Nephron progenitor cell (in vitro differentiated cells): ENCODE measurements around the gene LPP.

Experiments used
- DNase-seq: peaks from one replicate; pipeline ENCODE4 v3.0.0; 2021
- H3K27ac Mint-ChIP-seq: 2 replicates; pipeline ENCODE4 v1.8.0; 2021; ENCODE audit warnings: mild to moderate bottlenecking, moderate library complexity, mixed read lengths
- H3K27me3 Mint-ChIP-seq: 2 replicates; pipeline ENCODE4 v1.8.0; 2021; ENCODE audit warnings: mild to moderate bottlenecking, low read depth, mixed read lengths; ENCODE audit not compliant: poor library complexity
- H3K36me3 Mint-ChIP-seq: 2 replicates; pipeline ENCODE4 v1.8.0; 2021; ENCODE audit warnings: low read depth, mixed read lengths
- H3K4me1 Mint-ChIP-seq: 2 replicates; pipeline ENCODE4 v1.8.0; 2021; ENCODE audit warnings: mixed read lengths
- H3K4me3 Mint-ChIP-seq: 2 replicates; pipeline ENCODE4 v1.8.0; 2021; ENCODE audit warnings: mild to moderate bottlenecking, moderate library complexity, mixed read lengths
- H3K9me3 Mint-ChIP-seq: 2 replicates; pipeline ENCODE4 v1.8.0; 2021; ENCODE audit warnings: mild to moderate bottlenecking, moderate library complexity, mixed read lengths
- TF ChIP-seq, protein P1 (sequence below): fragments of 200-600 bp; sonication (generic); IDR thresholded peaks from 2 replicates; pipeline ENCODE4 v1.5.0; 2021; ENCODE audit warnings: antibody characterized with exemption

The LPP gene

DNA sequence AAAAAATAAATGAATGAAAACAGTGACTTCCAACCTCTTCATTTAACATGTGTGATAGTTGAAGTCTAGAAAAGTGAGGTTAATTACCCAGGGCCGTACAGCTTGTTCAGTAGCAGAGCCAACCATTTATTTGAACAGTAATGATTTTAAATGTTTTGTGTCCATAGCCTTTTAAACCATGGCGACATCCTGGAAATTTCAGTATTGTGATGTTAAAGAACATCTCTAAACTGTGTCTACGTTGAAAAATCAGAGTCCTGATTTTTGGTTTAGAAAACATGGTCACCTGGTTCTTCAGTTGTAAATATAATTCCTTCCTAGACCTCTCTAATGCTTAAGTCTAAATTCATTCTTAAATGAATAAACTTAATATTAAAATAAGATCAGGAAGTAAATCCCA lies 14.2 kb downstream of the LPP start:
- H3K27me3 Mint-ChIP-seq = no peaks in the 10 kb centered on the region
- no peak for DNase-seq
- H3K36me3 Mint-ChIP-seq = peaks cover 9% of the 10 kb centered on the region
- H3K4me3 Mint-ChIP-seq = no peak overlapping the region
- TF ChIP-seq, protein P1, sequence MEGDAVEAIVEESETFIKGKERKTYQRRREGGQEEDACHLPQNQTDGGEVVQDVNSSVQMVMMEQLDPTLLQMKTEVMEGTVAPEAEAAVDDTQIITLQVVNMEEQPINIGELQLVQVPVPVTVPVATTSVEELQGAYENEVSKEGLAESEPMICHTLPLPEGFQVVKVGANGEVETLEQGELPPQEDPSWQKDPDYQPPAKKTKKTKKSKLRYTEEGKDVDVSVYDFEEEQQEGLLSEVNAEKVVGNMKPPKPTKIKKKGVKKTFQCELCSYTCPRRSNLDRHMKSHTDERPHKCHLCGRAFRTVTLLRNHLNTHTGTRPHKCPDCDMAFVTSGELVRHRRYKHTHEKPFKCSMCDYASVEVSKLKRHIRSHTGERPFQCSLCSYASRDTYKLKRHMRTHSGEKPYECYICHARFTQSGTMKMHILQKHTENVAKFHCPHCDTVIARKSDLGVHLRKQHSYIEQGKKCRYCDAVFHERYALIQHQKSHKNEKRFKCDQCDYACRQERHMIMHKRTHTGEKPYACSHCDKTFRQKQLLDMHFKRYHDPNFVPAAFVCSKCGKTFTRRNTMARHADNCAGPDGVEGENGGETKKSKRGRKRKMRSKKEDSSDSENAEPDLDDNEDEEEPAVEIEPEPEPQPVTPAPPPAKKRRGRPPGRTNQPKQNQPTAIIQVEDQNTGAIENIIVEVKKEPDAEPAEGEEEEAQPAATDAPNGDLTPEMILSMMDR = no peak
- no peak overlapping the region for H3K27ac Mint-ChIP-seq
- peaks cover 47% of the 10 kb centered on the region for H3K4me1 Mint-ChIP-seq
- H3K9me3 Mint-ChIP-seq = no peaks in the 10 kb centered on the region

DNA sequence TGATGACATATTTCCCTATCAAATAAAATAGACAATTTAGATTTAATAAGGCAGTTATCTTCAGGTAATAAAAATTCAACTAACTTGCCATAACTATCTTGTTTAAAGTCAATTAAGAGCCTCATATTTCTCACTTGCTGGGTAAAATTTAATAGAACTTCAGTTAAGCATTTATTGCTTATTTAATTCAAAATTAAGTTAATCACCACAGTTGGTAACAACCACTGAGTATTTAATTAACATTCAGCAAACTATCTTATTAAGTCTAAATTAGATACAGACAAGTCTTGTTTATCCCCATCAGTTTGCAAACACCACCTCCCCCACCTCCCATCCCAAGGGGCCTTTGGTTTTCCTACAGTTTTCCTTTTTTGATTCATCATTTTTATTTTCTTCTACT lies 14.7 kb downstream of the LPP start:
- Mint-ChIP-seq H3K9me3 (no peaks in the 10 kb centered on the region), H3K4me1 (peaks cover 44% of the 10 kb centered on the region), H3K36me3 (peaks cover 9% of the 10 kb centered on the region), H3K4me3 (no peak overlapping the region), H3K27ac (no peak overlapping the region), H3K27me3 (no peaks in the 10 kb centered on the region)
- DNase-seq = no peak
- TF ChIP-seq, protein P1 = no peak

DNA sequence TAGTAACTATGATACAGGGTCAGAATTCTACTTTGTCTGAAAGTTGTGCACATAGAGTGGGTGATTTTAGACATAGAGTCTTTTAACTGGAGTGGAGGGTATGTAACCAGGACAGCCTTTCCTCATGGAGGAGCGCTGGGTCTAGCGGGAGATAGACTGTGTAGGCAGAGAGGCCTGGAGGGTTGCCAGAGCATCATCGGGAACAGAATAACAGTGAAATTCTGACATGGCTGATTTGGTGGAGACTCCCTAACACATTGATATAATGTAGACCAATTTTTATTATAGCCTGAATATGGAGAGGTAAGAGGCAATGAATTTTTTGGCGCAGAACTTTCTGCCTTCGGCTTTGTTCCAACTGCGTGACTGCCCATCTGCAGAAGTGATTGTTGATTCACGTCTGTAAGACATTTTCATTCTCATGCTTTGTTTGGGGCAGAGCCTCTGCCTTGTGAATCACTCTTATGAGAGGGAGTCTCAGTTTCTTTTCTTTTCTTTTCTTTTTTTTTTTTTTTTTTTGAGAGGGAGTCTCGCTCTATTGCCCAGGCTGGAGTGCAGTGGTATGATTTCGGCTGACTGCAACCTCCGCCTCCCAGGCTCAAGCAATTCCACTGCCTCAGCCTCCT lies 16.0 kb downstream of the LPP start:
- Mint-ChIP-seq H3K9me3 (no peaks in the 10 kb centered on the region), H3K4me3 (no peak overlapping the region), H3K4me1 (peaks cover 47% of the 10 kb centered on the region), H3K27ac (peak overlapping the region; percentile 2), H3K36me3 (peaks cover 18% of the 10 kb centered on the region), H3K27me3 (no peaks in the 10 kb centered on the region)
- TF ChIP-seq, protein P1 = no peak
- DNase-seq = no peak

DNA sequence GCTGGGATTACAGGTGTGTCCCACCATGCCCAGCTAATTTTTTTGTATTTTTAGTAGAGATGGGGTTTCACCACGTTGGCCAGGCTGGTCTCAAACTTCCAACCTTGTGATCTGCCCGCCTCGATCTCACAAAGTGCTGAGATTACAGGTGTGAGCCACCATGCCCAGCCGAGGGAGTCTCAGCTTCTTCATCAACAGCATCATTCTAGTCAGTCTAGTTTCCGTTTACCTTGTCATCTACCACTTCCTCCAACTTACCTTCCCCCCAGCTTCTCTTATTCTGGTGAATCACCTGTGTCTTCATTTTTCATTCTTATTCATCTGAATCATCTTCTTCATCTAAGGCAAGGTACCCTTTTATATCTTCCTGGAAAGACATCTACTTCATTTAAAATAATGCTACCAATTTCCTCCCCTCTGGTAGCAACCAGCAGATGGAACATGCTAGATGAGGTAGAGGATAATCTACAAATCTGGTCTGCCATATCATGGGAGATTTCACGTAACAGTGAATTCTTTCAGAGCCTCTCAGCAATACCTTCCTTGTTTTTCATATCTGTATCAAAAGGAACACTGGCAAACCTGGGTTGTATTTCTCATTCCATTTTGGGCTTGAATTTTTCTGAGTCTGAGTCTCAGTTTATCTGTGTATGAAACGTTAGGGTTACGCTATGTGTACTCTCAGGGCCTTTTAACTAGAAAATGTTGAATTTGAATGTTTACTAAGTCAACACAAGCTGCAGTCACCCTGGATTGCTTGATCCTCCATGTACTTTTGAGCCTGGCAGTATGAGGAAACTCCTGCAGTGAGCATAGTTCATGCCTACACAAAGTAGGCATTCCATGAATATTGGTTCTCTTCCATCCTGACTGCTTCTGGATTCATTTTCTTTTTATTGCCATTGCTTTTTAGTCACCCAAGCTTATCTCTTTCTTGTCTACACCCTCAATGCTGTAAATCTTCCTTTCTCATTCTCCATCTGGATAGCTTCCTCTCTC lies 16.8 kb downstream of the LPP start:
- no peak overlapping the region for H3K4me3 Mint-ChIP-seq
- H3K27me3 Mint-ChIP-seq = no peaks in the 10 kb centered on the region
- no peaks in the 10 kb centered on the region for H3K9me3 Mint-ChIP-seq
- no peak overlapping the region for H3K27ac Mint-ChIP-seq
- DNase-seq = no peak
- TF ChIP-seq, protein P1 = no peak
- H3K4me1 Mint-ChIP-seq = peaks cover 47% of the 10 kb centered on the region
- peaks cover 25% of the 10 kb centered on the region for H3K36me3 Mint-ChIP-seq

DNA sequence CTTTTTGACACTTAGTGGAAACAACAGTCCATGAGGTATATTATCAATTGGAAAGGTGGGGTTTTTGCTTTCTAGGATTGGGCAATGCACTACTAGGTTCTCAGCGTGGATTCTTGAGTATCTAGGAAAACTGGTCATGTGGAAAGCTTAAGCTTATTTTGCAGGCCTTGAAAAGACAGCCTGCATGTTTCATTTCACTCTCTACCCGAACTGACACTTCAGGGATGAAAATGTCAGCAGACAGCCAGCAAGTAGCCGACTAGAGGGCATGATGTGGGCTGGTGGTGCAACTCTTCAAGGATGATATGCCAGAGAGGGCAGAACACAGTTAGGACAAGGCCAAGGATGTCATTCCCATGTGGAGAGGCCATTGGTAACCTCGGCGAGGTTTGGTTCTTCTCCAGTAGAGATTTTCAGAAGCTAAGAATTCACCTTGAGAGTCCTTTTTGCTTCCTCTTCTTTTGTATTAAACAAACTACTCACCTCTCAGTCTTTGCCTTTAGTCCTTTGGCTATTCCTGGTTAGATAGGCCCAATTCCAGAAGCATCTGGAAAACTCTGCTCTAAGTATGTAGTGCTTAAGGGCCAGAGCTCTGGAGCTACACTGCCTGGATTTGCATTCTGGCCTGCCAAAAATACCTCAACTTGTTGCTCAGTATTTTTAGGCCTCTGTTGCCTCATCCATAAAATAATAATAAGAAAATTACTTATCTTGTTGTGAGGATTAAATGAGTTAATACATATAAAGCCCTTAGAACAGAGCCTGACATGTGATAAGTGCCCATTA lies 17.9 kb downstream of the LPP start:
- TF ChIP-seq, protein P1 = no peak
- no peak for DNase-seq
- Mint-ChIP-seq H3K9me3 (peaks cover 3% of the 10 kb centered on the region), H3K36me3 (peaks cover 33% of the 10 kb centered on the region), H3K27ac (no peak overlapping the region), H3K27me3 (peaks cover 1% of the 10 kb centered on the region), H3K4me1 (peaks cover 52% of the 10 kb centered on the region), H3K4me3 (no peak overlapping the region)
